ENCODE data around the gene IKZF2. TPM values are rescaled to one million over a fixed set of nuclear protein-coding genes. Genes with fewer than 3 reads are reported as not detected.

Gene IKZF2
- total RNA-seq, 1 experiment from 2014 or later = 3.0 TPM

DNA sequence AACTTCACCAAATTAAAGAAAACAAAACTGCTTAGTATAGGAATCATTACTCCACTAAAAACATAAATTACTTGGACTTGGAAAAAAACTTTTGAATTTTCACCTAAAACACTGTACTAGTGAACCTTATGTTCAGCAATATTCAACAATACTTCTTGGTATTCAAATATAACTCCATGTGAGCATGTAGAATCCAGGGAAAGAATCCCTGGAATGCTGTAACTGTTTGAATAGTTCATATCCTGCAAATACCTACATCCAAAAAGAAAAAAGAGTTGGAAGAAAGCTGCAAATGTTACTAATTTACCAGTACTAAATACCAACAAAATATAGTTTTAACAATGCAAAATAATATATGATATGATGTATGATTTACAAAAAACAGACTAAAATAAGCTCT lies 65.4 kb downstream of the IKZF2 start:
- H3K9ac ChIP-seq (ENCODE audit: extremely low read depth, insufficient read length, low read length) = no peak overlapping the region
- no peak overlapping the region for H2BK12ac ChIP-seq (ENCODE audit: insufficient read length, low read depth, low read length)
- H4K5ac ChIP-seq (ENCODE audit: insufficient read length, low read depth, low read length) = no peak overlapping the region
- no peaks in the 10 kb centered on the region for H4K20me1 ChIP-seq (ENCODE audit: control insufficient read depth, insufficient read depth, insufficient read length)
- peak overlapping the region; percentile 14 to 99 (median 93); a peak in 5 of 7 replicates for H3K27ac Mint-ChIP-seq
- DNase-seq = no peak
- TF ChIP-seq, protein P1, sequence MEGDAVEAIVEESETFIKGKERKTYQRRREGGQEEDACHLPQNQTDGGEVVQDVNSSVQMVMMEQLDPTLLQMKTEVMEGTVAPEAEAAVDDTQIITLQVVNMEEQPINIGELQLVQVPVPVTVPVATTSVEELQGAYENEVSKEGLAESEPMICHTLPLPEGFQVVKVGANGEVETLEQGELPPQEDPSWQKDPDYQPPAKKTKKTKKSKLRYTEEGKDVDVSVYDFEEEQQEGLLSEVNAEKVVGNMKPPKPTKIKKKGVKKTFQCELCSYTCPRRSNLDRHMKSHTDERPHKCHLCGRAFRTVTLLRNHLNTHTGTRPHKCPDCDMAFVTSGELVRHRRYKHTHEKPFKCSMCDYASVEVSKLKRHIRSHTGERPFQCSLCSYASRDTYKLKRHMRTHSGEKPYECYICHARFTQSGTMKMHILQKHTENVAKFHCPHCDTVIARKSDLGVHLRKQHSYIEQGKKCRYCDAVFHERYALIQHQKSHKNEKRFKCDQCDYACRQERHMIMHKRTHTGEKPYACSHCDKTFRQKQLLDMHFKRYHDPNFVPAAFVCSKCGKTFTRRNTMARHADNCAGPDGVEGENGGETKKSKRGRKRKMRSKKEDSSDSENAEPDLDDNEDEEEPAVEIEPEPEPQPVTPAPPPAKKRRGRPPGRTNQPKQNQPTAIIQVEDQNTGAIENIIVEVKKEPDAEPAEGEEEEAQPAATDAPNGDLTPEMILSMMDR (conservative IDR thresholded peaks at IDR 0.05) = no peak
- no peak overlapping the region for H3T11ph ChIP-seq (ENCODE audit: low read length)
- no peak overlapping the region for H2BK5ac ChIP-seq (ENCODE audit: insufficient read length, low read length)
- H2BK20ac ChIP-seq (ENCODE audit: low read depth, low read length, poor library complexity, severe bottlenecking) = no peak overlapping the region
- H3K23me2 ChIP-seq (ENCODE audit: insufficient read length, low read depth, low read length, poor library complexity, severe bottlenecking) = no peaks in the 10 kb centered on the region
- peak overlapping the region; percentile 6 for H3K27ac ChIP-seq (ENCODE audit: insufficient read length, low read depth, low read length)
- H4K91ac ChIP-seq (ENCODE audit: insufficient read length, low read depth, low read length) = no peak overlapping the region
- H3K4ac ChIP-seq (ENCODE audit: low read depth, low read length) = no peak overlapping the region
- H2BK120ac ChIP-seq (ENCODE audit: low read depth, low read length, poor library complexity, severe bottlenecking) = no peak overlapping the region
- H3K23ac ChIP-seq (ENCODE audit: insufficient read length, low read depth, low read length) = no peak overlapping the region
- peaks cover 17 to 19% of the 10 kb centered on the region in 2 experiments for H3K4me1 Mint-ChIP-seq
- no peak overlapping the region for H3K4me2 ChIP-seq (ENCODE audit: insufficient read depth, insufficient read length, low read length)
- no peaks in the 10 kb centered on the region for H3K9me3 Mint-ChIP-seq
- H2AK5ac ChIP-seq (ENCODE audit: insufficient read length, low read length) = no peak overlapping the region
- H3K4me3 Mint-ChIP-seq = no peak overlapping the region
- no peaks in the 10 kb centered on the region for H3K79me1 ChIP-seq (ENCODE audit: insufficient read depth, low read depth, low read length, poor library complexity, severe bottlenecking)
- H3K36me3 Mint-ChIP-seq (ENCODE audit: insufficient read depth in 1 of 3, low read depth in 3 of 3) = no peaks in the 10 kb centered on the region
- no peaks in the 10 kb centered on the region for H3K27me3 ChIP-seq (ENCODE audit: insufficient read depth, low read length)
- no peak overlapping the region for H3K18ac ChIP-seq (ENCODE audit: insufficient read length, low read depth, low read length)
- H3K56ac ChIP-seq (ENCODE audit: insufficient read length, low read depth, low read length) = no peak overlapping the region
- no peaks in the 10 kb centered on the region for H3K79me2 ChIP-seq (ENCODE audit: insufficient read depth, low read length)
- no peak overlapping the region for H3K14ac ChIP-seq (ENCODE audit: insufficient read depth, low read length)
- H3K27me3 Mint-ChIP-seq (ENCODE audit: low read depth) = no peaks in the 10 kb centered on the region
- H3K9me3 ChIP-seq (ENCODE audit: control insufficient read depth, low read depth, low read length) = no peaks in the 10 kb centered on the region
- no peak overlapping the region for H2AFZ ChIP-seq (ENCODE audit: low read length)
- no peaks in the 10 kb centered on the region; the same call in 1 of the 2 replicates for H3K4me1 ChIP-seq (ENCODE audit: insufficient read depth, low read length)
- no peak overlapping the region for H4K8ac ChIP-seq (replicated peaks; ENCODE audit: insufficient read length, low read depth, low read length)
- H2BK15ac ChIP-seq (ENCODE audit: low read depth, low read length) = no peak overlapping the region
